Measurements from ENCODE around the gene ASS1.

The ASS1 gene

GRCh38 chr9:130498918-130499698 lies 54.3 kb downstream of the ASS1 start:
- no peak for DNase-seq (ENCODE audit: low read depth)

GRCh38 chr9:130499804-130500263 lies 55.1 kb downstream of the ASS1 start:
- no peak for DNase-seq (ENCODE audit: low read depth)

GRCh38 chr9:130500340-130501180 lies 55.8 kb downstream of the ASS1 start:
- DNase-seq (ENCODE audit: low read depth) = no peak

- no peak for DNase-seq (ENCODE audit: low read depth)
These were observed 56.9 kb downstream of the ASS1 start for GRCh38 chr9:130501639-130502038.

- no peak for DNase-seq (ENCODE audit: low read depth)
These were observed 63.5 kb downstream of the ASS1 start for GRCh38 chr9:130508218-130508617.

GRCh38 chr9:130512199-130512598 lies 67.4 kb downstream of the ASS1 start:
- DNase-seq (ENCODE audit: low read depth) = no peak

- no peak for DNase-seq (ENCODE audit: low read depth)
These were observed 68.3 kb downstream of the ASS1 start for GRCh38 chr9:130513078-130513477.

GRCh38 chr9:130518233-130518632 lies 73.5 kb downstream of the ASS1 start:
- DNase-seq (ENCODE audit: low read depth) = no peak

GRCh38 chr9:130518943-130519799 lies 74.4 kb downstream of the ASS1 start:
- no peak for DNase-seq (ENCODE audit: low read depth)

- DNase-seq (ENCODE audit: low read depth) = no peak
These were observed 75.2 kb downstream of the ASS1 start for GRCh38 chr9:130519927-130520326.

GRCh38 chr9:130521715-130522114 lies 77.0 kb downstream of the ASS1 start:
- no peak for DNase-seq (ENCODE audit: low read depth)

- DNase-seq (ENCODE audit: low read depth) = no peak
These were observed 77.6 kb downstream of the ASS1 start for GRCh38 chr9:130522233-130522808.

GRCh38 chr9:130523921-130524320 lies 79.2 kb downstream of the ASS1 start:
- no peak for DNase-seq (ENCODE audit: low read depth)

GRCh38 chr9:130526193-130526853 lies 81.6 kb downstream of the ASS1 start:
- no peak for DNase-seq (ENCODE audit: low read depth)

- DNase-seq (ENCODE audit: low read depth) = no peak
These were observed 82.3 kb downstream of the ASS1 start for GRCh38 chr9:130526854-130527650.

- DNase-seq (ENCODE audit: low read depth) = no peak
These were observed 83.0 kb downstream of the ASS1 start for GRCh38 chr9:130527651-130528310.

- no peak for DNase-seq (ENCODE audit: low read depth)
These were observed 83.9 kb downstream of the ASS1 start for GRCh38 chr9:130528674-130529073.

GRCh38 chr9:130530938-130531337 lies 86.2 kb downstream of the ASS1 start:
- no peak for DNase-seq (ENCODE audit: low read depth)

GRCh38 chr9:130531670-130532069 lies 86.9 kb downstream of the ASS1 start:
- DNase-seq (ENCODE audit: low read depth) = no peak

All from EH (cell line).